Measurements from ENCODE around the gene DNMT3B. TPM values are rescaled to one million over a fixed set of nuclear protein-coding genes. Genes with fewer than 3 reads are reported as not detected.

The DNMT3B gene
- total and polyA plus RNA-seq, 4 donors = 0.31 to 3.1 (median 0.90) TPM

- no peaks in the 10 kb centered on the region for H3K9me3 ChIP-seq (ENCODE audit: control insufficient read depth in 4 of 4, insufficient read depth in 3 of 4, low read length in 3 of 4)
- ATAC-seq (ENCODE audit: insufficient read depth, low FRiP score) (no peak), DNase-seq (no peak)
- H3K27me3 ChIP-seq (ENCODE audit: control insufficient read depth in 3 of 3, insufficient read depth in 3 of 3, low read length in 2 of 3) = no peaks in the 10 kb centered on the region
- H3K4me1 ChIP-seq (ENCODE audit: control insufficient read depth in 5 of 5, insufficient read depth in 5 of 5, low read length in 5 of 5) = no peaks in the 10 kb centered on the region
- no peak for TF ChIP-seq CTCF (IDR thresholded peaks at IDR 0.05; ENCODE audit: control extremely low read depth, extremely low read depth)
- peaks cover 0 to 10% (median 2%) of the 10 kb centered on the region in 4 donors for H3K36me3 ChIP-seq (ENCODE audit: control insufficient read depth in 4 of 4, insufficient read depth in 4 of 4, low read length in 4 of 4)
- H3K9ac ChIP-seq (ENCODE audit: insufficient read depth in 1 of 2, low read length in 2 of 2) = no peak overlapping the region
- H3K4me3 ChIP-seq = no peak overlapping the region
- H3K27ac ChIP-seq (ENCODE audit: low read depth in 1 of 2, low read length in 1 of 2) = no peak overlapping the region
- 95 to 96% methylated on average over 16 of the region's 16 CpGs for WGBS, 2 donors
These were observed 24.0 kb downstream of the DNMT3B start for GRCh38 chr20:32786059-32786760.

GRCh38 chr20:32787168-32787567 is 25.0 kb downstream of the DNMT3B start:
- ATAC-seq (ENCODE audit: insufficient read depth, low FRiP score) (no peak), DNase-seq (no peak)
- TF ChIP-seq CTCF (IDR thresholded peaks at IDR 0.05; ENCODE audit: control extremely low read depth, extremely low read depth) = no peak
- no peak overlapping the region for H3K27ac ChIP-seq (ENCODE audit: low read depth in 1 of 2, low read length in 1 of 2)
- no peaks in the 10 kb centered on the region for H3K9me3 ChIP-seq (ENCODE audit: control insufficient read depth in 4 of 4, insufficient read depth in 3 of 4, low read length in 3 of 4)
- 93 to 94% methylated on average over 16 of the region's 16 CpGs for WGBS, 2 donors
- peaks cover 0 to 10% (median 2%) of the 10 kb centered on the region in 4 donors for H3K36me3 ChIP-seq (ENCODE audit: control insufficient read depth in 4 of 4, insufficient read depth in 4 of 4, low read length in 4 of 4)
- H3K9ac ChIP-seq (ENCODE audit: insufficient read depth in 1 of 2, low read length in 2 of 2) = no peak overlapping the region
- H3K27me3 ChIP-seq (ENCODE audit: control insufficient read depth in 3 of 3, insufficient read depth in 3 of 3, low read length in 2 of 3) = no peaks in the 10 kb centered on the region
- H3K4me1 ChIP-seq (ENCODE audit: control insufficient read depth in 5 of 5, insufficient read depth in 5 of 5, low read length in 5 of 5) = no peaks in the 10 kb centered on the region
- no peak overlapping the region for H3K4me3 ChIP-seq

GRCh38 chr20:32789896-32790750 is 27.9 kb downstream of the DNMT3B start:
- TF ChIP-seq CTCF (IDR thresholded peaks at IDR 0.05; ENCODE audit: control extremely low read depth, extremely low read depth) = peak; percentile 97
- Histone ChIP-seq H3K27ac (ENCODE audit: low read depth in 1 of 2, low read length in 1 of 2) (no peak overlapping the region), H3K9ac (ENCODE audit: insufficient read depth in 1 of 2, low read length in 2 of 2) (no peak overlapping the region), H3K9me3 (ENCODE audit: control insufficient read depth in 4 of 4, insufficient read depth in 3 of 4, low read length in 3 of 4) (no peaks in the 10 kb centered on the region), H3K4me3 (no peak overlapping the region), H3K4me1 (ENCODE audit: control insufficient read depth in 5 of 5, insufficient read depth in 5 of 5, low read length in 5 of 5) (peaks cover 0 to 6% (median 0%) of the 10 kb centered on the region in 5 donors), H3K36me3 (ENCODE audit: control insufficient read depth in 4 of 4, insufficient read depth in 4 of 4, low read length in 4 of 4) (peaks cover 0 to 10% (median 2%) of the 10 kb centered on the region in 4 donors), H3K27me3 (ENCODE audit: control insufficient read depth in 3 of 3, insufficient read depth in 3 of 3, low read length in 2 of 3) (no peaks in the 10 kb centered on the region)
- 73% methylated on average over 6 of the region's 6 CpGs for WGBS, 2 donors
- DNase-seq (peak; percentile 68 to 75 (median 72)), ATAC-seq (ENCODE audit: insufficient read depth, low FRiP score) (peak; percentile 88)
